Measurements from ENCODE around the gene KRTAP12-1. TPM values are rescaled to one million over a fixed set of nuclear protein-coding genes. Genes with fewer than 3 reads are reported as not detected.

KRTAP12-1 gene
- total RNA-seq, 1 experiment from 2014 or later: 0.80 TPM

GRCh38 chr21:44658913-44659595 is 22.9 kb downstream of the KRTAP12-1 start:
- no peak for DNase-seq (ENCODE audit: low spot score)
- intact Hi-C loops (cut with micrococcal nuclease; ENCODE audit: unreplicated experiment): no loop called here
- Histone ChIP-seq H3K9me3 (ENCODE audit: low read depth, low read length, poor library complexity, severe bottlenecking) (no peaks in the 10 kb centered on the region), H3K4me1 (ENCODE audit: insufficient read depth, low read length, poor library complexity, severe bottlenecking) (no peaks in the 10 kb centered on the region), H3K27ac (ENCODE audit: low read depth, low read length, poor library complexity, severe bottlenecking) (no peak overlapping the region), H3K4me3 (ENCODE audit: low read depth, low read length, poor library complexity, severe bottlenecking) (no peak overlapping the region), H3K36me3 (ENCODE audit: insufficient read depth, low read length, poor library complexity, severe bottlenecking) (no peaks in the 10 kb centered on the region), H3K27me3 (replicated peaks; ENCODE audit: insufficient read depth, low read depth, low read length, poor library complexity) (no peaks in the 10 kb centered on the region)
- CTCF ChIA-PET: no interaction called here
- BruUV-seq (replicated peaks): no TSS peak
- TF ChIP-seq EZH2 (IDR thresholded peaks at IDR 0.05; ENCODE audit: borderline replicate concordance, low read depth, low read length, poor library complexity, severe bottlenecking) (no peak), CTCF (conservative IDR thresholded peaks at IDR 0.05; ENCODE audit: low read depth, low read length) (no peak)
- POLR2A ChIA-PET (ENCODE audit: low non-redundant PET): no interaction called here

- Histone ChIP-seq H3K4me3 (ENCODE audit: low read depth, low read length, poor library complexity, severe bottlenecking) (no peak overlapping the region), H3K4me1 (ENCODE audit: insufficient read depth, low read length, poor library complexity, severe bottlenecking) (no peaks in the 10 kb centered on the region), H3K36me3 (ENCODE audit: insufficient read depth, low read length, poor library complexity, severe bottlenecking) (no peaks in the 10 kb centered on the region), H3K27me3 (replicated peaks; ENCODE audit: insufficient read depth, low read depth, low read length, poor library complexity) (no peaks in the 10 kb centered on the region), H3K27ac (ENCODE audit: low read depth, low read length, poor library complexity, severe bottlenecking) (no peak overlapping the region), H3K9me3 (ENCODE audit: low read depth, low read length, poor library complexity, severe bottlenecking) (no peaks in the 10 kb centered on the region)
- ChIA-PET CTCF (no interaction called here), POLR2A (ENCODE audit: low non-redundant PET) (no interaction called here)
- TF ChIP-seq CTCF (conservative IDR thresholded peaks at IDR 0.05; ENCODE audit: low read depth, low read length) (no peak), EZH2 (IDR thresholded peaks at IDR 0.05; ENCODE audit: borderline replicate concordance, low read depth, low read length, poor library complexity, severe bottlenecking) (no peak)
- intact Hi-C loops (cut with micrococcal nuclease; ENCODE audit: unreplicated experiment): no loop called here
- DNase-seq (ENCODE audit: low spot score): no peak
- BruUV-seq (replicated peaks): no TSS peak
Measured at GRCh38 chr21:44658541-44658910, 23.4 kb downstream of the KRTAP12-1 start.

GRCh38 chr21:44657635-44658540 is 24.1 kb downstream of the KRTAP12-1 start, which contains the start of gene KRTAP12-3:
KRTAP12-3 (plus strand) TSS chr21:44657932; CDS start chr21:44657980, 48 bp downstream.
- intact Hi-C loops (cut with micrococcal nuclease; ENCODE audit: unreplicated experiment): no loop called here
- no peak for DNase-seq (ENCODE audit: low spot score)

More at GRCh38 chr21:44657635-44658540, 24.1 kb downstream of the KRTAP12-1 start, which contains the start of gene KRTAP12-3:
- POLR2A ChIA-PET (ENCODE audit: low non-redundant PET): no interaction called here
- Histone ChIP-seq H3K36me3 (ENCODE audit: insufficient read depth, low read length, poor library complexity, severe bottlenecking) (no peaks in the 10 kb centered on the region), H3K9me3 (ENCODE audit: low read depth, low read length, poor library complexity, severe bottlenecking) (no peaks in the 10 kb centered on the region), H3K27me3 (replicated peaks; ENCODE audit: insufficient read depth, low read depth, low read length, poor library complexity) (no peaks in the 10 kb centered on the region), H3K4me3 (ENCODE audit: low read depth, low read length, poor library complexity, severe bottlenecking) (no peak within 1 kb of the TSS), H3K4me1 (ENCODE audit: insufficient read depth, low read length, poor library complexity, severe bottlenecking) (no peaks in the 10 kb centered on the region), H3K27ac (ENCODE audit: low read depth, low read length, poor library complexity, severe bottlenecking) (no peak within 1 kb of the TSS)
- no peak for TF ChIP-seq EZH2 (IDR thresholded peaks at IDR 0.05; ENCODE audit: borderline replicate concordance, low read depth, low read length, poor library complexity, severe bottlenecking)
- TF ChIP-seq CTCF (conservative IDR thresholded peaks at IDR 0.05; ENCODE audit: low read depth, low read length): no peak
- CTCF ChIA-PET: no interaction called here
- no TSS peak for BruUV-seq (replicated peaks)
